Thyroid gland (tissue), 4 donors: ENCODE data around the gene TNFAIP8. TPM values are rescaled to one million over a fixed set of nuclear protein-coding genes. Genes with fewer than 3 reads are reported as not detected.

ENCODE experiments used
- DNase-seq, 2 donors: peaks; one replicate each; pipeline ENCODE4 v3.0.0-alpha.2; 2019
- H3K27ac ChIP-seq, 3 donors: fragments of 200-600 bp; sonication (generic); 1 replicate in 2 of 3; 2 replicates in 1 of 3; pipeline ENCODE4 v1.5.1; 2016 to 2019; ENCODE audit warnings: mild to moderate bottlenecking in 1 of 3, moderate library complexity in 1 of 3
- H3K27me3 ChIP-seq: fragments of 200-600 bp; sonication (generic); one replicate; pipeline ENCODE4 v1.5.1; 2019
- H3K36me3 ChIP-seq, 2 donors: fragments of 200-600 bp; sonication (generic); one replicate each; pipeline ENCODE4 v1.5.1; 2016 to 2019
- H3K4me1 ChIP-seq, 2 donors: fragments of 200-600 bp; sonication (generic); one replicate each; pipeline ENCODE4 v1.5.1; 2017 to 2019
- H3K4me3 ChIP-seq, 3 donors: fragments of 200-600 bp; sonication (generic); replicated peaks in 1 of 3; 1 replicate in 2 of 3; 2 replicates in 1 of 3; pipeline ENCODE4 v1.5.1; 2016; ENCODE audit warnings: mild to moderate bottlenecking in 1 of 3
- H3K9me3 ChIP-seq: fragments of 200-600 bp; sonication (generic); one replicate; pipeline ENCODE4 v1.5.1; 2017
- POLR2A ChIP-seq, 2 donors: fragments of 450-650 bp; IDR thresholded peaks; one replicate each; pipeline ENCODE4 v1.6.1; 2017; ENCODE audit warnings: antibody characterized with exemption in 2 of 2, mild to moderate bottlenecking in 2 of 2, moderate library complexity in 1 of 2
- WGBS, 2 donors: methylation state at CpG; one replicate each; pipeline ENCODE4 v1.1.5; 2017; 5-methylcytosine and 5-hydroxymethylcytosine counted together
- intact Hi-C: fragments of 100-400 bp; cut with DNase I; formaldehyde crosslinking; loops from one replicate; pipeline ENCODE4 v1.15.1; 2023
- total RNA-seq, 4 donors: library from RNA; depleted of rRNA; stranded (reverse); fragments of >200 nt; gene quantifications; one replicate each; pipeline ENCODE4 v1.2.3, GENCODE V29; 2016
- TF ChIP-seq, protein P1 (sequence below), 6 experiments: fragments of 200-600 bp in 3 of 6; fragments of 450-650 bp in 3 of 6; sonication (generic) in 3 of 6; IDR thresholded peaks; one replicate each; pipeline ENCODE4 v1.5.1; 2016 to 2019; ENCODE audit warnings: antibody characterized with exemption in 6 of 6, mild to moderate bottlenecking in 2 of 6, inconsistent platforms in 1 of 6, moderate library complexity in 1 of 6

Gene TNFAIP8
- total RNA-seq, 4 donors from 2014 or later: 15.7 to 36.8 (median 33.6) TPM

DNA sequence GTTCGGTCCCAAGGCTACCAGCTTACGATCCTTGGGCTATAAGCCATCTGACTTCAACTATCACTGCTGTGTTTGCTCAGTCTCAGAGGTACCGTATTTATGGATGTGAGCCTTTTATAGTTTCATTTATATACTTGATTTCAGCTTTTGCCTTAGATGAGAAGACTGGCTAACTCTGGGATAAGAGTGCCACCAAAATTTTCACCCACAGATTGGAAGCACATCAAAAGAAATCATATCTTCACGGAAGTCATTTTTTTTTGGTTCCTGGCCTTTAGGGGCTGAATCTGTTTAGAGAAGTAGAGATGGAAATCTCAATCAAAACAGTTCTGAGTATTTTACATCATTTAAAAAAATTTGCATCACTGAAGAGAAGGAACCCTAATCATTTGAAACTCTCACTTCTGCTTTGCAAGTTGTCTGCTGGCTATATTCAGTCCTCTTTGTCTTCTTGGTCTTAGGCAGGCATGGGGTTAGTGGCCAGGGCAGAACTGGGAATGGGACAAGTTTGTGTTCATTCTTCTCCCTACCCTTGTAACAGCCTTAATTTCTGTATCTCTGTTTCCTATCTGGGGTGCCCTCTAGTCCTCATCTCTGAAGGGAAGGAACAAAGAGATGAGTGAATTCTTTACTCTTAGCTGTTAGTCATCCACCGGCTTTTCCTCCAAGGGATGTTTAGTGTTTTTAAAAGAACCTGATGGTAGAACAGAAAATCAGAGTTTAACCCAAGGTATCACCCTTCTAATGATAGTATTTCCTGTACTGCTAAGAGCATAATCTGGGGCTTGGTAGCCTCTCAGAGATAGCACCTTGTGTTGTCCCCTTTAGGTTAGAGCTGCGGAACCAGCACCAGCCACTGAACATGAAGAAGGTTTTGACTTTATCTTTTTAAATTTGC lies 14.1 kb upstream of the TNFAIP8 start:
- intact Hi-C loops: no loop called here
- Histone ChIP-seq H3K27ac (no peak overlapping the region), H3K27me3 (no peaks in the 10 kb centered on the region), H3K36me3 (no peaks in the 10 kb centered on the region), H3K4me1 (peaks cover 17 to 45% of the 10 kb centered on the region in 2 donors), H3K4me3 (no peak overlapping the region), H3K9me3 (no peaks in the 10 kb centered on the region)
- TF ChIP-seq, protein P1, sequence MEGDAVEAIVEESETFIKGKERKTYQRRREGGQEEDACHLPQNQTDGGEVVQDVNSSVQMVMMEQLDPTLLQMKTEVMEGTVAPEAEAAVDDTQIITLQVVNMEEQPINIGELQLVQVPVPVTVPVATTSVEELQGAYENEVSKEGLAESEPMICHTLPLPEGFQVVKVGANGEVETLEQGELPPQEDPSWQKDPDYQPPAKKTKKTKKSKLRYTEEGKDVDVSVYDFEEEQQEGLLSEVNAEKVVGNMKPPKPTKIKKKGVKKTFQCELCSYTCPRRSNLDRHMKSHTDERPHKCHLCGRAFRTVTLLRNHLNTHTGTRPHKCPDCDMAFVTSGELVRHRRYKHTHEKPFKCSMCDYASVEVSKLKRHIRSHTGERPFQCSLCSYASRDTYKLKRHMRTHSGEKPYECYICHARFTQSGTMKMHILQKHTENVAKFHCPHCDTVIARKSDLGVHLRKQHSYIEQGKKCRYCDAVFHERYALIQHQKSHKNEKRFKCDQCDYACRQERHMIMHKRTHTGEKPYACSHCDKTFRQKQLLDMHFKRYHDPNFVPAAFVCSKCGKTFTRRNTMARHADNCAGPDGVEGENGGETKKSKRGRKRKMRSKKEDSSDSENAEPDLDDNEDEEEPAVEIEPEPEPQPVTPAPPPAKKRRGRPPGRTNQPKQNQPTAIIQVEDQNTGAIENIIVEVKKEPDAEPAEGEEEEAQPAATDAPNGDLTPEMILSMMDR (IDR thresholded peaks at IDR 0.05): no peak
- no peak for TF ChIP-seq POLR2A (IDR thresholded peaks at IDR 0.05)
- no peak for DNase-seq
- WGBS, 2 donors: 84 to 86% methylated on average over 6 of the region's 6 CpGs

GRCh38 chr5:119342406-119342805 lies 13.4 kb upstream of the TNFAIP8 start:
- WGBS, 2 donors: 81 to 97% methylated on average over 1 of the region's 1 CpG
- DNase-seq: no peak
- no peak overlapping the region for H3K4me3 ChIP-seq
- no peaks in the 10 kb centered on the region for H3K9me3 ChIP-seq
- no peaks in the 10 kb centered on the region for H3K36me3 ChIP-seq
- peaks cover 21 to 45% of the 10 kb centered on the region in 2 donors for H3K4me1 ChIP-seq
- no peak for TF ChIP-seq POLR2A (IDR thresholded peaks at IDR 0.05)
- TF ChIP-seq, protein P1 (IDR thresholded peaks at IDR 0.05): no peak
- H3K27ac ChIP-seq: no peak overlapping the region
- intact Hi-C loops: no loop called here
- H3K27me3 ChIP-seq: no peaks in the 10 kb centered on the region

DNA sequence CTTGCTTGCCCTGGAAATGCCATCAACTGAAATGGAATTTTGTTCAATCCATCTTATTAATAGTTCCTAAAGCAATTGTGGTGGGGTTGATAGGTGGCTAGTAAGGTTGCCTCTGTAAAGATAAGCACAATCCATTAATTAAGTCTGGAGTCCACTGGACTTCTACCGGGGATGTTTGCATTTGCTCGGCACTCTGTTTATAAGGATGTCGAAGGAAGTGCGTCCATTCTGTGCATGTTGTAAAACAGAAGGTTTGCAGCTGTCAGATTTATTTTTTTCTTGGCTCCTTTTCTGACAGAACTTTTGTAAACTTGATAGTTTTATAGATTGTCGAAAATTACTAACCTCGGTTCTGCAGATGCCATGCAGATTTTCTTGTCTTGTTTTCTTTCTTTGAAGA lies 12.8 kb upstream of the TNFAIP8 start:
- Histone ChIP-seq H3K36me3 (no peaks in the 10 kb centered on the region), H3K27me3 (no peaks in the 10 kb centered on the region), H3K27ac (no peak overlapping the region), H3K4me3 (no peak overlapping the region), H3K9me3 (no peaks in the 10 kb centered on the region), H3K4me1 (peaks cover 18 to 42% of the 10 kb centered on the region in 2 donors)
- TF ChIP-seq POLR2A (IDR thresholded peaks at IDR 0.05): no peak
- TF ChIP-seq, protein P1 (IDR thresholded peaks at IDR 0.05): no peak
- no peak for DNase-seq
- 87 to 91% methylated on average over 6 of the region's 6 CpGs for WGBS, 2 donors
- intact Hi-C loops: no loop called here

DNA sequence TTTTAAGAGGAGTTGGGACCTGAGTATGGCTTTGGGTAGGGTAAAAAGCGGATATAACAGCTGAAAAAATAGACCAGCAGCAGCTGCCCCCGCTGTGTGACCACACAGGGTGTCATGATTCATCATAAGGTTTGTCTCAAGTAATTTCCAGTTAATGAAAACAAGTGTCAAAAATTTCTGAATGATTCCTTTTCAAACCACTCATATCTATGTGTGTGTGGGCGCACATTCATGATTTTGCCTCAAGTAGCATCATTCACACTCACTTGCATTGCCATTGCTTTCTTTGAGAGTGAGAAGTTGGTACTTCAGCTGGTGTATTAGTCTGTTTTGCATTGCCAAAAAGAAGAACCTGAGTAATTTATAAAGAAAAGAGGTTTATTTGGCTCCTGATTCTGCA lies 12.1 kb upstream of the TNFAIP8 start:
- no peak overlapping the region for H3K27ac ChIP-seq
- TF ChIP-seq, protein P1 (IDR thresholded peaks at IDR 0.05): no peak
- no peak for TF ChIP-seq POLR2A (IDR thresholded peaks at IDR 0.05)
- no peaks in the 10 kb centered on the region for H3K9me3 ChIP-seq
- H3K4me1 ChIP-seq: peaks cover 23 to 43% of the 10 kb centered on the region in 2 donors
- H3K27me3 ChIP-seq: no peaks in the 10 kb centered on the region
- WGBS, 2 donors: 83 to 95% methylated on average over 3 of the region's 3 CpGs
- DNase-seq: no peak
- intact Hi-C loops: no loop called here
- H3K4me3 ChIP-seq: no peak overlapping the region
- no peaks in the 10 kb centered on the region for H3K36me3 ChIP-seq

GRCh38 chr5:119344231-119344630 lies 11.6 kb upstream of the TNFAIP8 start:
- WGBS, 2 donors: 69 to 73% methylated on average over 2 of the region's 2 CpGs
- Histone ChIP-seq H3K4me1 (peaks cover 26 to 47% of the 10 kb centered on the region in 2 donors), H3K4me3 (no peak overlapping the region), H3K27ac (no peak overlapping the region), H3K27me3 (no peaks in the 10 kb centered on the region), H3K36me3 (no peaks in the 10 kb centered on the region), H3K9me3 (no peaks in the 10 kb centered on the region)
- no peak for DNase-seq
- intact Hi-C loops: no loop called here
- TF ChIP-seq, protein P1 (IDR thresholded peaks at IDR 0.05): no peak
- TF ChIP-seq POLR2A (IDR thresholded peaks at IDR 0.05): no peak
